ENCODE measurements around the gene STK24. TPM values are rescaled to one million over a fixed set of nuclear protein-coding genes. Genes with fewer than 3 reads are reported as not detected.

STK24 gene
- total and polyA plus RNA-seq, 10 of the 15 experiments (the other 5 are each of a cell fraction or from before 2014, with no cell fraction given): 7.5 to 115 (median 52.9) TPM

GRCh38 chr13:98409281-98409680 is 167.6 kb downstream of the STK24 start (continued):
- no peak for TF ChIP-seq ZNF207 (IDR thresholded peaks at IDR 0.05; ENCODE audit: borderline replicate concordance)
- TF ChIP-seq POLR2AphosphoS5 (IDR thresholded peaks at IDR 0.05; ENCODE audit: low read length): no peak
- no peak for TF ChIP-seq TARDBP (IDR thresholded peaks at IDR 0.05; ENCODE audit: borderline replicate concordance)
- TF ChIP-seq YY1 (IDR thresholded peaks at IDR 0.05; ENCODE audit: low read depth, low read length): no peak
- TF ChIP-seq HDAC2 (IDR thresholded peaks at IDR 0.05): no peak
- TF ChIP-seq YBX1 (IDR thresholded peaks at IDR 0.05): no peak
- no peak for TF ChIP-seq CUX1 (IDR thresholded peaks at IDR 0.05; ENCODE audit: insufficient replicate concordance, low read depth, low read length)
- no peak for TF ChIP-seq FOS (IDR thresholded peaks at IDR 0.05; ENCODE audit: borderline replicate concordance, extremely low read depth, insufficient read length)
- TF ChIP-seq EED (IDR thresholded peaks at IDR 0.05; ENCODE audit: low read depth): no peak
- TF ChIP-seq BHLHE40 (IDR thresholded peaks at IDR 0.05; ENCODE audit: borderline replicate concordance in 1 of 2, low read depth in 2 of 2, low read length in 1 of 2): no peak
- no peak for TF ChIP-seq RAD51 (IDR thresholded peaks at IDR 0.05)
- TF ChIP-seq RB1 (IDR thresholded peaks at IDR 0.05; ENCODE audit: borderline replicate concordance): no peak
